Mesenteric fat pad (tissue), 1 donor: ENCODE measurements around the gene CHCHD6. TPM values are rescaled to one million over a fixed set of nuclear protein-coding genes. Genes with fewer than 3 reads are reported as not detected.
A peak's percentile ranks its signal among the peaks of the same experiment; 100 is the strongest.

Experiments used
- DNase-seq: peaks from one replicate; pipeline ENCODE4 v3.0.0-alpha.2; 2020; ENCODE audit warnings: low spot score
- total RNA-seq: library from RNA; stranded (reverse); fragmentation: NEBNext Ultra II Directional; extraction: Animal tissue kit (Norgen Biotek cat#: 25700); gene quantifications from one replicate; pipeline ENCODE4 v1.2.1, GENCODE V29; 2021
- donor health status: DM: yes; HTN: yes; CAD: no.

Gene CHCHD6
- total RNA-seq, 1 donor from 2014 or later, result 10.9 TPM

DNA sequence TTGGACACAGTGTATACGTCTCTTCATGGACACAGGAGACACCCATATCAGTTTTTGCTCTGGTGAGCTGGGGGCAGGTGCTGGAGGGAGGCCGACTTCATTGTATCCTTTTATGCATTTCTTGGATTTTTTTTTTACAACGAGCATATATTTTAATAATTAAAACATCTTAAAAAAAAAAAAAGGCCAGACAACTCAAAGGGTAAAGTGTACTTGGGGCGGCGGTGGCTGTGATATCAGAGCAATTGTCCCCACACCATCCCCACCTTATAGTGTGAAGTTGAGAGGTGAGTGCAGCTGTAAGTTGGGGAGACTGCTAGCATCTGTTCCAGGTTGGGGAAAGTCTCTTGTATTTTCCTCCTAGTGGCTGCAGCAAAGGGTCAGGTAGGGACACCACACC lies 266.9 kb downstream of the CHCHD6 start:
- DNase-seq, result no peak

DNA sequence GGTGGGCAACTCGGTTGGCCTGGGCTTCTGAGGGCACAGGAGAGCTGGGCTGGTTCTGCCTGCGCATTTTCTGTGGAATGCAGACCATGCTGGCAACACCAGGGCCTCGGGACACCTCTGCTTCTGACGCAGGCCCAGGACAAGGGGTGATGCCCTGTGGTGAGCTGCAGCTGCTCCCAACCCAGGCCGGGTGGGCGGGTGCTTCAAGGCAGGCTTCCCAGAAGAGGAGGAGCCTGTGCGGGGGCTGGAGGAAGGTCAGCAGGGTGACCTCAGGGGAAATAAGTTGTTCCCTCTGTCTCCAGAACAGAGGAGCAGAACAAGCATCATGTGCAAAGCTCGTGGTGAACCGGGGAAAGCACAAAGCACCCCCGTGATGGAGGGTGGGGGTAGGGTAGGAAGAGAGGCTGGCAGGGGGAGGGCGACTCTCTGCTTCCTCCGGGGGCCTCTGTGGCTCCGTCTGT lies 267.9 kb downstream of the CHCHD6 start:
- no peak for DNase-seq

DNA sequence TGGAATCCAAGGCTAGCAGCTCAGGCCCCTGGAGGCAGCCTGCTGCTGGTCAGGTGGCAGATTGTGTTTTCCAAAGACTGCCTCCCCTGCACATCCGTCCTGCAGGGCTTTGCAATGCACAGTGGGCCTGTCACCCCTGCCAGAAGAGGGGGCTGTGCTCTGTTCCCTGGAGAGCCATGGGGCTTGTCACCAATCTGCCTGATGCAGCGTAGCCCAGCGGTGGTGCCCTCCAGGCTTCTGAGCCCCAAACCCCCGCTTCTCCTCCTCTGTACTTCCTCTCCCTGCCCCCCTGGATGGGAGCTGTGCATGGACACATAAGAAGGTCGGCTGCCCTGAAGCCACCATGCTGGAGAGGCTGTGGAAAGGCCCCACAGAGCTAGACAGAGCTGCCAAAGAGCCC lies 268.8 kb downstream of the CHCHD6 start:
- no peak for DNase-seq

DNA sequence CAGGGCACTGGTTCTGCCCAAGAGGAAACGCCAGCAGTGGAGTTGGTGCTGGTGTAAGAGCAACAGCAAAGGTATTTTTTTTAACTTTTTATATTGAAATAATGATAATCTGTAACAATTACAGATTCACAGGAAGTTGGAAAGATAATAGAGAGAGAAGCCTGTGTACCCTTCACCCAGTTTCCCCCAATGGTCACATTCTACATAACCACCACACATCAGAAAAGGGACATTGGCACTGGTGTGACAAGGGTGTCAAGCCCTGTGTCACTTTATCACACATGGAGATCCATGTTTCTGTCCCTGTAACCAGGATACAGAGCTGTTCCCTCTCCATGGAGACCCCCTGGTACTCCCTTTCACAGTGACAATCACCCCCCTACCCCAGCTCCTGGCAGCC lies 269.8 kb downstream of the CHCHD6 start:
- DNase-seq, result no peak

DNA sequence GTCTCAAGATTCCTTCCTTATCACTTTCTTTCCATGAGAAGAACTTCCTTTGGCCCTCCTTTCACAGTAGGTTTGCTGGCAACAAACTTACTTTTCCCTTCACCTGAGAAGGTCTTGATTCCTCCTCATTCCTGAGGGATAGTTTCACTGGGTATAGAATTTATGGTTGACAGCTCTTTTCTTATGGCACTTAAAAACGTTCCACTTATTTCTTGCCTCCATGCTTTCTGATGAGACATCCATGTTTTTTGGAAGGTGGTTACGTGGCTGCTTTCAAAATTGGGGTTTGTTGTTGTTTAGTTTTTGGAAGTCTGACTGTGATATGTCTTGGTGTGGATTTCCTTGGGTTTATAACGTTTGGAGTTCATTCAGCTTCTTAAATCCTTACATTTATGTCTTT lies 270.7 kb downstream of the CHCHD6 start:
- DNase-seq, result no peak

DNA sequence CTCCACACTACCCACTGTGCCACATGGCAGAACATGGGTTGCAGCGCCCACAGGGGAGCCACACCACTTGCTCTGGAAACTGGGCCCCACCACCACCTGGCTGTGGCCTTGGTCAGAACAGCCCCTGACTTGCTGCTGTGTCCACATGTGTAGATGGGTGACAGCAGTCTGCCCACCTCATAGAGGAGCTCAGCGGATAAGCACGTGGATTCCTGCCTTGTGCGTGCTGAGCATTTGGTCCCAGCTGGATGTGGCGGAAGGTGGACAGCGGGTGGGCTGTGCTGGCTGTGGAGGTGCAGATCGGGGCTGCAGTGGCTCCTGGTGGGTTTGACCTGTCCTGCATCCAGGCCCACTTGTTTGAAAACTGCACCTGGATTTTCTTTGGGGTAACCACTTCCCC lies 272.9 kb downstream of the CHCHD6 start:
- no peak for DNase-seq

DNA sequence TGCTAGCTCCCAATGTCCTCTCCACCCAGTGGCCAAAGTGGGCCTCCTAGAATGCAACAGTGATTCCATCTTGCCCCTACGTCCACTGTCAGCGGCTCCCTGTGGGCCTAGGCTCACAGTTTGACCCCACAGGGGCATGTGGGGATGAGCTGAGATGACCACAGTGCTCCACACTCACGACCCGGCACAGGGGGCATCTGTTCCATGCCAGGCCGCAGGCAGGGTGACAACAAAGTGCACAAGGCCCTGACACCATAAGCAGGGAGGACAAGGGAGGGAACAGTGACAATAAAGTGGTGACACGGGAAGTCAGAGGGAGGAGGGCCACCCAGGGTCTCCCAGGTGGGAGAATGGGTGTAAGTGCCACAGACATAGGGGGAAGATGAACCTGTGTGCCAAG lies 273.8 kb downstream of the CHCHD6 start:
- no peak for DNase-seq

DNA sequence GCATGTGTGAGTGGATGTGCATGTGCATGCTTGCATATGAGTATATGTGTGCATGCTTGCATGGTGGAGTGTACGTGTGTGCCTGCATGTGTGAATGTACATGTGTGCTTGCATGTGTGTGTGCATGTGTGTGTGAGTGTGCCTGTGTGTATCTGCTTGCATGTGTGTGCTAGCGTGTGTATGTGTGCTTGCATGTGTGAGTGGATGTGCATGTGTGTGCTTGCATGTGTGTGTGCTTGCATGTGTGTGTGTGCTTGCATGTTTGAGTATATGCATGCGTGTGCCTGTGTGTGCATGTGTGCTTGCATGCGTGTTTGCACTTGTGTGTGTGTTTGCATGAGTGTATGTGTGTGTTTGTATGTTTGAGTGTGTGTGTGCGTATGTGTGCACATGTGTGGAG lies 274.3 kb downstream of the CHCHD6 start:
- DNase-seq, result no peak

DNA sequence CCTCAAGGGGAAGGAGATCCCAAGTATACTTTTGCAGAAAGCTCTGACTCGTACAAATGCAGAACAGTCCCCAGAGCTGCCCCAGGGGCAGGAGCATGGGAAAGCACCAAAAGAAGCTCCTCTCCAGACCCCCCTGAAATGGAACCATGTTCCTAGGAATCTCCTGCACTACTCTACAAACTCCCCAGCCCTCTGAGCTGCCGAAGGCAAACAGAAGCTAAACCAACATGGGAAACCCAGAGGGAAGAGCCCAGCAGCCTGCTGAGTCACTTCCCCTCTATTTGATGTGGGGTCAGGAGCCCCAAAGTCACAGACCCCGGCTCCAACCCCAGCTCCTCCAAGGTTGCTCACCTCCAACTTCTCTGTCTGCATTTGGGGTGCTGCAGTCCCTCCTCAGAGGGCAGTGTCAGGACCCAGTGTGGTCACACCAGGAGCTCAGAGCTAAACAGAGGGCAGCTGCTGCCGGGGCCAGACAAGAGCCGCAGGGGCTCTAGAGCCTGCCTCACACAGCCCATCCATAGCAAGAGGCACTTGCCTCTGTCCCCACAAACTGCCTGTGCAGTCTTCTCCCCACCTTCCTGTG lies 275.1 kb downstream of the CHCHD6 start:
- DNase-seq, result no peak

DNA sequence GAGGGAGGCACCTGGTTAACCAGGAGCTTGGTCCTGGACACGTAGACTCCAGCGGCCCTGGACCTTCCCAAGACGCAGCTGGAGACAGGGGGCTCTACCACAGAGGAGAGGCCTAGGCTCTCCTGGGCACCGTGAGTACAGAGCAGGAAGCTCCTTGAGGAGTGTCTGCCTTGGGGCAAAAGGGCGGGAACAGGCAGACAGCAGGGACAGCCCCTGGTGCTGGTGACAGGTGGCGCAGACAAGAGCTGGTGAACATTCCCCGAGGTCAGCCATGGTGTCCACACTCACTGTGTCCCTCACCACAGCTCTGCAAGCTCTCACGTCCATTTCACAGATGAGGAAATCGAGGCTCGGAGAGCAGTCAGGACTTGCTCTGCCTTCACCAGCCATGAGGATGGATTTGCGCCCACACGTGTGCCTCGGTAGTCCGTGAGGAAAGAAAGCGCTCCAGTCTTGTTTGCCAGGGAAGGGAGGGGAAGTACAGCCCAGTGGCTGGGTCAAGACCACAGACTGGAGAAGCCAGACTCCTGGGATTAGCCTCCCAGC lies 276.3 kb downstream of the CHCHD6 start:
- no peak for DNase-seq

DNA sequence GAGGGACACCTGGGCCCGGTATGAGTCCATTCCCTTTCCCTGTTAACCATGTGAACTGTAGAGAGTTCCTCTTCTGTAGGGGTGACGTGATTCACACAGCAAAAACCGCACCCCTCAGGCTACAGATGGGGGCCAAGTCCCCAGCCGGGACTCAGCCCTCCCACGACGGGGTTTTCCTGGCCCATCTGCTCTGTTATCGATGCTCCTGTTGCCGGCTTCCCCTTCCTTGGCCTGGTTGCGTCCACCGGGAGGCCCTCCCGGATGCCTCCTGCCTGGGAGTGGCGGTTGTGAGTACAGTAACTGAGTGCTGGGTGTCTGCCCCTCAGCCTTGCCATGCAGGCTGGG lies 278.1 kb downstream of the CHCHD6 start:
- DNase-seq, result no peak

DNA sequence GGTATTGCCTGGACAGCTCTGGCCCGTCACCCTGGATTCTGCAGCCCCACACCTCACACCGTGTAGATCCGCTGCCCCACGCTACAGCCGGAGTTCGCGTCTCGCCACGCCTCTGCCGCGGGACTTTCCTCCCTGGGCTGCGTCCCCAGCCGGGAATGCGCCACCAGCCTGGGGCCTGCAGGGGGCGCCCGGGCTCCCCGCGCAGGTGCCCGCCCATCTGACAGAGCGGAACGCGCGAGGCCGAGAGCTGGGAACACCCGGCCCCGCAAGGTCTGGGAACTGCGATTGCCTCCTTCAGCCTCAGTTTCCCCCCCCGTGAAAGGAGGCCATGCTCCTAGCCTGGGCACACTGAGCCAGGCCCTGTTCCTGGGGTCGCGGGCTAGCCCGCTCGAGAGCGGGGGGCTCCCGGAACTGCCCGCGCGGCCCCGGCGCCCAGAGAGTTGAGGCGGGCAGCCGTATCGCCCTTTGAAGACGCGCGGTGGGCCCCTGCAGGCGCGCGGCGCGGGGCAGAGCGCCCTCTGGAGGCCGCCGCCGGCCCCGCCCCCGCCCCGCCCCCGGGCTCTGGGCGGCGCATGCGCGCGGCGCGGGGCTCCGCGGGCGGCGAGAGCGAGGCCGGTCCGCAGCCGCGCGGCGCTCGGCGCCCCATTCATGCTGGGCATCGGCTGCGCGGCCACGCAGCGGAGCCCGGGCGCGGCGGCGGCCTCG lies 278.6 kb downstream of the CHCHD6 start, which contains the start of gene PLXNA1:
Gene PLXNA1 (plus strand): TSS at position 645 of the 705 bp plus-strand sequence. CDS start 5,479 bp downstream, outside the sequence.
- peak; percentile 94 for DNase-seq

DNA sequence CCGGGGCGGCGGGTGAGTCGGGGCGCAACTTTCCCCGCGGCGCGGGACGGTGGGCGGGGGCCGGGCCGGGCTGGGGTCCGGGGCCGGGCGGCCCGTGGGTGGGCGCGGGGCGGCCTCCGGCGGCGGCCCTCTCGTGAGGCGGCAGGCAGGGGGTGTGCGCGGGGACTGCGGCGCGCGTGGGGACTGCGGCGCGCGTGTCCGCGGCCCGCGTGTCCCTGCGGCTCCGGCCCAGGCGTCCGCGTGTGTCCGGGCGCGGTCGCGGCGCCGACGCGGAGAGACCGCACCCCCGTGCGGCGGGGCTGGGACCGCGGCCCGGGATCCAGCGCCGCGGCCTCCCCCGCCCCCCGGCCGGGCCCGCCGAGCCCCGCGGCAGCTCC lies 279.2 kb downstream of the CHCHD6 start:
- no peak for DNase-seq

DNA sequence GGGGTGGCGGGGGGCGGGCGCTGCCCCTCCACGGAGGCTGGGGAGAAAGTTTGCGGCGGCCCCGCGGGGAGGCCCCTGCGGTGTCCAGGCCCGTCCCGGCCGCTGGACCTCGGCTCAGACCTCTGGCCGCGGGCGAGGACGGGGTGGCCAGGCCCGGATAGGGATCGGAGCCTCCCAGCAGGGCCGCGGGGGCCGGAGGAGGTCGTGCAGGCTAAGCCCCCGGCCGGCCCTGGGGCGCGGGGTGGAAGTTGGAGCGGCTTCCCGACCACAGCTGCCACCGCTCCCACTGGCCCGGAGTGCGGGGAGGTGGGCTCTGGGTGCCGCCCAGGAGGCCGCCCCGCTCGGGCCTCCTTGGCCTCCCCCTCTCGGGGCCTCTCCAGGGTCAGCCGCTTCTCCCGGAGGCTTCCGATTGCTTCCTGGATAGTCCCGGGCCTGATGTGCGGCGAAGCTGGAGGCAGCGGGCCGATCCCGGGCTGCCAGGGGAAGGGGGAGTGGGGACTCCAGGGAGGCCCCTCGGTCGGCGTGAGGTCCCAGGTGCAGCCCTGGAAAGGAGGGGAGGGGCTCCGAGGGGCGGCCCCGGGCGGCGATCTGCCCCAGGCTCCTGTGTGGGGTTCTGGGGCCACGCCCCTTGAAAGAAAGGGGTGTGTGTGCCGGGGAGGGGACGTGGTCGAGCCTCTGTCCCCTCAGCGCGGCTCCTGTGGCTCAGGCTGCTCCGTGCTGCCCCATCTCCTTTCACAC lies 279.8 kb downstream of the CHCHD6 start:
- no peak for DNase-seq

DNA sequence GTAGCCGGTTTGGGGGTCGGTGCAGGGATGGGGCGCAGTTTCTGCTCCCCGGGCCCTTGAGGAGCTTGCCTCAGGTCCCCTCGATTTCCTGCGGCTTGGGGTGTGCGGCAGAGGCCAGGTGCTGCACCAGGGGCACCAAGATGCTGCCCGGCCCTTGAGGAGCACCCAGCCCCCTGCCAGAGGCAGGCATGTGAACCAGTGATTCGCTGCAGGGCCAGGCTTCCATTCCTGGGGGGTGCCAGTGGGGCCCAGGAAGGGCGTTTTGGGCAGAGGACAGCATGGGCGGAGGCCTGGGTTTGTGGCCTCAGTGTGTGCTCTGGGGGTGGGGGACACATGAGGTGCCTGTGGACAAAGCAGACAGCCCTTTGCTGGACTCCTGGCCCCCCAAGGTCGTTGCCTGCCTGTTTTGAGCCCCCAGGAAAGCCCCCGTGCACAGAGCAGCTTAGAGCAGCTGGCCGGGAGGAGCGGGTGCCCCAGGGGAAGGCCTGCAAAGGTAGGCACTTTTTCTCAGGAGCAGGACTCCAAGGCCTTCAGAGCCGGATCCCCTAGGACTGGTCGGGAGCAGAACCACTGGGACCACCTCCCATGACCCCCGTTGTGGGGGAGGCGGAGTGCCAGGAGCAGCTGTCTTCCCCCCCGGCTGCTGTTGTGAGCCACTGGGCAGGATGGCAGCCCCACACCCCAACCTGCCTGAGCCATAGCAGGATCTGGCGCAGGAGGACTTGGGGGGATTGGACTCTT lies 280.5 kb downstream of the CHCHD6 start:
- DNase-seq, result no peak

DNA sequence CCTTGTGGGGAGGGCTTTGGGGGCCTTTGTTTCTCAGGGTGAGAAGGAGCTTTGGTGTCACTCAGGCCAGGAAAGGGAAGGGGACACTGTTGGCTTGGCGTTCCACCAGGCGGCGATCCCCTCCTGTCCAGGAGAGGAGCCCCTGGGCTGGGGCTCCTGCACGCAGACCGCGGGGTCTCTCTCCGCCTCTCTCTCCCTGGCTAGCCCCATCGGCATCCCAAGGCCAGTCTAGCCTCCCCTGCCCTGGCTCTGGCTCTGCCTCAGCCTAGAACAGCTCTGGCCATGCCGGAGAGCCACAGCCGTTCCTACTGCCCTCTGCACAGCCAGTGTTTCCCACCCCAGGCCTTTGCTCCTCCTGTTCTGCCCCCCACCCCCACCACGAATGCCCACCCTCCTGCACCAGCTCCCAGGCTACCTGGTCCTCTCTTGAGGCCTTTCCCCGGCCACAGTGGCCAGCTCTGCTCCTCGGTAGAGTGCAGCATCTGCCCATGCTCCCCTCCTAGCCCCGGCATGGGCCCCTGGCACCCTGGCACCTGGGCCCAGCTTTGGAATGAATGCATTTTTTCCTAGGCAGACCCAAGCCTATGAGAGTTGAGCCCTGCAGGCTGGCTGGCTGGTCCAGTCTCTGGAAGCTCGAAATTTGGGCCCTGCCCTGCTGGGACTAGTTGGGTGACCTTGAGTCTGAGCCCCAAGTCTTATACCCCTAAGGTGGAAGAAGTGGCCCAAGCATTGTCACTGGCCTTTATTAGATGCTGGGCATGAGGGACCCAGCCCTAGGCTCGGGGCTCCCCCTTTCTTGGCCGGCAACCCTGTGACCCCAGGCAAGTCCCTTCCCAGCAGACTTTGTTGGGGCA lies 281.3 kb downstream of the CHCHD6 start:
- DNase-seq, result no peak

DNA sequence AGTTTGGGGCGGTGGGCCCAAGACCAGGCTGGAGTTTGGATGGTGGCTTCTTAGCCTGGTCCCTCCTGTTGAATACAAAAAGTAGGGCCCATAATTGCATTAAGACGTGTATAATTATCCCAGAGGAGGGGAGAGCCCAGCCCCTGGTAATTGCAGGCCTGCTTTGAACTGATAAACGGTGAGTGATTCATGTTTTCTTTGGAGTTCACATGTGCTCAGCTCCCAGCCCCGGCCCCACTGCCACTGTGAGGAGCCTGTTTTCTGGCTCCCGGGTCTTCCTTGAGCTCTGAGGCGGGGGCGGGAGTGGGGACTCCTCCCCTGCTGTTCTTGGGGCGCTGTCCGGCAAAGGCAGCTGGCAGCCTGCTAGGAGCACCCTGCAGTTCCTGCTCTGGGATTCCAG lies 282.0 kb downstream of the CHCHD6 start:
- DNase-seq, result no peak

DNA sequence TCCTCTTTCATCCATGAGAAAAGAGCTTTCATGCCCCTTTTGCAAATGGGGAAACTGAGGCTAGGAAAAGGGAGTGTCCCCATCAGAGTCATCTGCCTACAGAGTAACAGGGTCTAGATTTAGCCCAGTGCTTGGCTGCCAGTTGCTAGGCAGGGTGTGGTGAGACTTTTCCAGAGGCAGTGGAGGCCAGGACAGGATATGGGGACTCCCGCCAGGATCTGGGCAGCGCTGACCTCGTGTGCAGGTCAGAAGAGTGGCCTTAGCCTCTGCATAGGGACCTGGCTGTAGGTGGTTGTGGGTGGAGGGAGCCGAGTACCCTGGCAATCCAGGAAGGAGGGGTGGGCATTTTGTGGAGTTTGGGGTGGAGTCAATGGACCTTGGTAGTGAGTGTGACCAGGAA lies 283.1 kb downstream of the CHCHD6 start:
- DNase-seq, result no peak

DNA sequence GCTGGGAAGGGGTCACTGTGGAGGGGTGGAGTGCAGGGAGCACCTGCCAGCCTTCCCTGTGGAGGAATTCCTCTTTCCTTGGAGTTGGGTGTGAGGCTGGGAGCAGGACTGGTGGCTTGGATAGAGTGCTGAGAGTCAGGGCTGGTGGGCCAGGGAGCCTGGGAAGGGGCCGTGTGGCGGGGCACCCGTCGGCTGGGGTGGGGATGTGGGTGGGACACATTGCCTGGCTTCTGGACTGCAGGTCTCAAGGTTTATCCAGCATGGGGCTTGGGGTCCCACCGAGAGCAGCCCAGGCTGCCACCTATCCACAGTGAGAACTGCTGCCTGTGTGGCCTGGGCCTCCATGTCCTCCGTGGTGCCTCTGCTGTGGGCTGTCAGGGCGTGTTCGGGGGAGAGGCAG lies 283.6 kb downstream of the CHCHD6 start:
- DNase-seq, result no peak

DNA sequence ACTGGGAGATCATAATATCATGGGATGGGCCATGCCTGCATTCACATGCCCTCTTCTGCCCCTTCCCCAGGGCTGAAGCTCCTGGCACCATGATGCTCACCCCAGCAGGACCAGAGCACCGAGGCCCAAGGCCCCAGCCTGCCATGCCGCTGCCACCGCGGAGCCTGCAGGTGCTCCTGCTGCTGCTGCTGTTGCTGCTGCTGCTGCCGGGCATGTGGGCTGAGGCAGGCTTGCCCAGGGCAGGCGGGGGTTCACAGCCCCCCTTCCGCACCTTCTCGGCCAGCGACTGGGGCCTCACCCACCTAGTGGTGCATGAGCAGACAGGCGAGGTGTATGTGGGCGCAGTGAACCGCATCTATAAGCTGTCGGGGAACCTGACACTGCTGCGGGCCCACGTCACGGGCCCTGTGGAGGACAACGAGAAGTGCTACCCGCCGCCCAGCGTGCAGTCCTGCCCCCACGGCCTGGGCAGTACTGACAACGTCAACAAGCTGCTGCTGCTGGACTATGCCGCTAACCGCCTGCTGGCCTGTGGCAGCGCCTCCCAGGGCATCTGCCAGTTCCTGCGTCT lies 284.5 kb downstream of the CHCHD6 start:
- DNase-seq, result no peak
